Endodermal cell (in vitro differentiated cells): ENCODE results near the gene MRPS10. TPM values are rescaled to one million over a fixed set of nuclear protein-coding genes. Genes with fewer than 3 reads are reported as not detected.

ENCODE experiments used
- DNase-seq: peaks from one replicate; pipeline ENCODE4 v3.0.0-alpha.2; 2017
- H3K27ac ChIP-seq: 2 replicates; pipeline ENCODE4 v1.5.1; 2013; ENCODE audit warnings: mild to moderate bottlenecking, low read depth, low read length, moderate library complexity
- H3K27me3 ChIP-seq: 2 replicates; pipeline ENCODE4 v1.6.1; 2013; ENCODE audit warnings: mild to moderate bottlenecking, low read length, moderate library complexity; ENCODE audit not compliant: insufficient read depth, control insufficient read depth, poor library complexity, severe bottlenecking
- H3K36me3 ChIP-seq: 2 replicates; pipeline ENCODE4 v1.7.0; 2013; ENCODE audit warnings: mild to moderate bottlenecking, low read length, moderate library complexity; ENCODE audit not compliant: control insufficient read depth, insufficient read depth
- H3K4me1 ChIP-seq: one replicate; pipeline ENCODE4 v1.7.0; 2013; ENCODE audit warnings: low read length; ENCODE audit not compliant: control insufficient read depth, insufficient read depth
- H3K4me3 ChIP-seq: 2 replicates; pipeline ENCODE4 v1.5.1; 2013; ENCODE audit warnings: mild to moderate bottlenecking, low read length, moderate library complexity
- H3K9ac ChIP-seq: 2 replicates; pipeline ENCODE4 v1.6.1; 2013; ENCODE audit warnings: mild to moderate bottlenecking, low read length, moderate library complexity; ENCODE audit not compliant: poor library complexity, severe bottlenecking; ENCODE audit errors: extremely low read depth
- H3K9me3 ChIP-seq: 2 replicates; pipeline ENCODE4 v1.6.1; 2013; ENCODE audit warnings: mild to moderate bottlenecking, low read length, moderate library complexity; ENCODE audit not compliant: control insufficient read depth
- H3K27ac Mint-ChIP-seq: 2 replicates; pipeline ENCODE4 v1.8.0; 2020; ENCODE audit warnings: mixed read lengths
- H3K27me3 Mint-ChIP-seq: 2 replicates; pipeline ENCODE4 v1.8.0; 2021; ENCODE audit warnings: mild to moderate bottlenecking, mixed read lengths; ENCODE audit not compliant: insufficient read depth
- H3K36me3 Mint-ChIP-seq: 2 replicates; pipeline ENCODE4 v1.8.0; 2020; ENCODE audit warnings: low read depth, mixed read lengths
- H3K4me1 Mint-ChIP-seq: 2 replicates; pipeline ENCODE4 v1.8.0; 2020; ENCODE audit warnings: mixed read lengths
- H3K4me3 Mint-ChIP-seq: 2 replicates; pipeline ENCODE4 v1.8.0; 2020; ENCODE audit warnings: mild to moderate bottlenecking, moderate library complexity, mixed read lengths
- H3K9me3 Mint-ChIP-seq: 2 replicates; pipeline ENCODE4 v1.8.0; 2020; ENCODE audit warnings: mild to moderate bottlenecking, mixed read lengths
- WGBS, 2 experiments: methylation state at CpG; one replicate each; pipeline versions ENCODE4 v1.1.5 to v1.1.7; 2013; ENCODE audit warnings: missing lambda C conversion rate in 2 of 2, mixed read lengths in 1 of 2; ENCODE audit not compliant: insufficient coverage in 1 of 2, insufficient read length in 1 of 2; 5-methylcytosine and 5-hydroxymethylcytosine counted together
- long read RNA-seq, 4 experiments: library from polyadenylated mRNA in 2 of 4; library from RNA in 1 of 4; library from capped mRNA in 1 of 4; stranded (forward) in 3 of 4; unstranded in 1 of 4; transcript quantifications; one replicate each; pipeline ENCODE4 v2.0.0, GENCODE V29; 2020 to 2021; ENCODE audit warnings: inconsistent platforms in 1 of 4
- polyA plus RNA-seq, 2 experiments: library from polyadenylated mRNA; stranded (reverse); fragments of 50-300 nt; gene quantifications; one replicate each; pipeline ENCODE4 v1.2.3, GENCODE V29; 2013
- total RNA-seq, 2 donors: library from RNA; stranded (reverse); fragmentation: NEBNext Ultra II Directional in 1 of 2; extraction: Animal tissue kit (Norgen Biotek cat#: 25700) in 1 of 2; gene quantifications; 2 replicates in 1 of 2; 3 replicates in 1 of 2; pipeline ENCODE4 v1.2.1, GENCODE V29; 2021
- TF ChIP-seq, protein P1 (sequence below): fragments of 200-600 bp; sonication (generic); conservative IDR thresholded peaks from 2 replicates; pipeline ENCODE4 v1.5.0; 2021; ENCODE audit warnings: antibody characterized with exemption, mild to moderate bottlenecking

Gene MRPS10
- 10 to 100 TPM; 33.4 to 39.6 TPM for total RNA-seq
- 24.1 TPM for polyA plus RNA-seq (2013, experiment 1 of 2)
- 24.6 TPM for polyA plus RNA-seq (2013, experiment 2 of 2)
- long read RNA-seq, experiment 1, transcript MRPS10-201 (7 exons, 2,110 nt): major isoform, 19 of 35 reads
- long read RNA-seq, experiment 1, partial matches to known transcripts: 1 of 35 reads
- long read RNA-seq, experiment 1, other reads (novel, unspliced or antisense): 15 of 35 reads
- long read RNA-seq, experiment 2, transcript MRPS10-201 (7 exons, 2,110 nt): major isoform, 122 of 164 reads
- long read RNA-seq, experiment 2, partial matches to known transcripts: 2 of 164 reads
- long read RNA-seq, experiment 2, other reads (novel, unspliced or antisense): 40 of 164 reads
- long read RNA-seq, experiment 3, transcript MRPS10-201 (7 exons, 2,110 nt): major isoform, 124 of 177 reads
- long read RNA-seq, experiment 3, partial matches to known transcripts: 3 of 177 reads
- long read RNA-seq, experiment 3, other reads (novel, unspliced or antisense): 50 of 177 reads
- long read RNA-seq, experiment 4, transcript MRPS10-201 (7 exons, 2,110 nt): major isoform, 88 of 129 reads
- long read RNA-seq, experiment 4, partial matches to known transcripts: 1 of 129 reads
- long read RNA-seq, experiment 4, other reads (novel, unspliced or antisense): 40 of 129 reads

DNA sequence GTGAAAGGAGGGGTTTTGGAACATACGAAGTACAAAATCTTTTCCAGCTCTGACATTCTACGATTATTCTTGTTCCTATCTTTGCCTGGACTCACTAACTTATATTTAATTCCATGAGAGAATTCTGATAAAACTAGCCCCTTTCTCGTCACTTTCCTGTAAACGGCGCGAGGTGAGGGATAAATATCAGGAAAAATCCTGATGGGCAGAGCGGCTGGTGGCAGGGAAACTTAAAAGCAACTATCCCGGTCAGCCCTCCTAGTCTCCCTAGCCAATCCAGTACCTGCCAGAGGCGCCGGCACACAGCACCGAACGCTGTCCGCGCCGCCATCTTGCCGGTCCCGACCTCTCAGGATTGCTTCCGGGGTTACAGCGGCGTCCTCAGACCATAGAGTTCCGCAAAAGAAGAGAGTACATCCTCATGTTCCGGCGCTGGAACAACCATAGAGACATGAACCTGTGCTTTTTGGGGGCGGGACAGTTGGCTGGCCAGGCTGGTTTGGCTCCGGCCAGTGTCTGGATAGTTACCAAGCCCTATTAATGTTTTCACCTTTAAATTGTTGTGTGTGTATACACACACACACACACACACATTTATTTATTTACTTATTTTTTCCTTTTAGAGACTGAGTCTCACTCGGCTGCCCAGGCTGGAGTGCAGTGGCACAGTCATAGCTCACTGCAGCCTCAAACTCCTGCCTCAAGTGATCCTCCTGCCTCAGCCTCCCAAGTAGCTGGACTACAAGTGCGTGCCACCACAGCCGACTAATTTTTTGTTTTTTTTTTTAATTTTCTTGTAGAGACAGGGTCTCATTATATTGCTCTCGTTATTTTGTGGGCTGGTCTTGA is at the start of gene MRPS10:
TSS of gene MRPS10 (minus strand) at position 343 of the 849 bp plus-strand sequence. CDS start at position 331, 12 bp downstream.
- Histone ChIP-seq H3K4me1 (no peaks in the 10 kb centered on the region), H3K9ac (peak within 1 kb of the TSS; percentile 89), H3K27me3 (no peaks in the 10 kb centered on the region), H3K9me3 (no peaks in the 10 kb centered on the region), H3K27ac (peak within 1 kb of the TSS; percentile 40), H3K36me3 (peaks cover 15% of the 10 kb centered on the region), H3K4me3 (peak within 1 kb of the TSS; percentile 99)
- Mint-ChIP-seq H3K4me3 (peak within 1 kb of the TSS; percentile 93), H3K9me3 (no peaks in the 10 kb centered on the region), H3K27ac (peak within 1 kb of the TSS; percentile 96), H3K27me3 (no peaks in the 10 kb centered on the region), H3K36me3 (peaks cover 8% of the 10 kb centered on the region), H3K4me1 (peaks cover 6% of the 10 kb centered on the region)
- TF ChIP-seq, protein P1, sequence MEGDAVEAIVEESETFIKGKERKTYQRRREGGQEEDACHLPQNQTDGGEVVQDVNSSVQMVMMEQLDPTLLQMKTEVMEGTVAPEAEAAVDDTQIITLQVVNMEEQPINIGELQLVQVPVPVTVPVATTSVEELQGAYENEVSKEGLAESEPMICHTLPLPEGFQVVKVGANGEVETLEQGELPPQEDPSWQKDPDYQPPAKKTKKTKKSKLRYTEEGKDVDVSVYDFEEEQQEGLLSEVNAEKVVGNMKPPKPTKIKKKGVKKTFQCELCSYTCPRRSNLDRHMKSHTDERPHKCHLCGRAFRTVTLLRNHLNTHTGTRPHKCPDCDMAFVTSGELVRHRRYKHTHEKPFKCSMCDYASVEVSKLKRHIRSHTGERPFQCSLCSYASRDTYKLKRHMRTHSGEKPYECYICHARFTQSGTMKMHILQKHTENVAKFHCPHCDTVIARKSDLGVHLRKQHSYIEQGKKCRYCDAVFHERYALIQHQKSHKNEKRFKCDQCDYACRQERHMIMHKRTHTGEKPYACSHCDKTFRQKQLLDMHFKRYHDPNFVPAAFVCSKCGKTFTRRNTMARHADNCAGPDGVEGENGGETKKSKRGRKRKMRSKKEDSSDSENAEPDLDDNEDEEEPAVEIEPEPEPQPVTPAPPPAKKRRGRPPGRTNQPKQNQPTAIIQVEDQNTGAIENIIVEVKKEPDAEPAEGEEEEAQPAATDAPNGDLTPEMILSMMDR: no peak
- whole genome bisulfite sequencing, 2 experiments: 16 to 17% methylated on average over 12 to 29 of the region's 29 CpGs
- peak; percentile 97 for DNase-seq

GRCh38 chr6:42266538-42266937 is 48.9 kb upstream of the MRPS10 start:
- DNase-seq: no peak
- Histone ChIP-seq H3K9me3 (no peaks in the 10 kb centered on the region), H3K27ac (no peak overlapping the region), H3K36me3 (no peaks in the 10 kb centered on the region), H3K4me3 (no peak overlapping the region), H3K27me3 (no peaks in the 10 kb centered on the region), H3K9ac (no peak overlapping the region), H3K4me1 (no peaks in the 10 kb centered on the region)
- TF ChIP-seq, protein P1: no peak
- Mint-ChIP-seq H3K36me3 (no peaks in the 10 kb centered on the region), H3K4me3 (no peak overlapping the region), H3K27ac (no peak overlapping the region), H3K4me1 (peaks cover 7% of the 10 kb centered on the region), H3K9me3 (no peaks in the 10 kb centered on the region), H3K27me3 (no peaks in the 10 kb centered on the region)
- WGBS, 2 experiments: 93 to 100% methylated on average over 1 of the region's 1 CpG

DNA sequence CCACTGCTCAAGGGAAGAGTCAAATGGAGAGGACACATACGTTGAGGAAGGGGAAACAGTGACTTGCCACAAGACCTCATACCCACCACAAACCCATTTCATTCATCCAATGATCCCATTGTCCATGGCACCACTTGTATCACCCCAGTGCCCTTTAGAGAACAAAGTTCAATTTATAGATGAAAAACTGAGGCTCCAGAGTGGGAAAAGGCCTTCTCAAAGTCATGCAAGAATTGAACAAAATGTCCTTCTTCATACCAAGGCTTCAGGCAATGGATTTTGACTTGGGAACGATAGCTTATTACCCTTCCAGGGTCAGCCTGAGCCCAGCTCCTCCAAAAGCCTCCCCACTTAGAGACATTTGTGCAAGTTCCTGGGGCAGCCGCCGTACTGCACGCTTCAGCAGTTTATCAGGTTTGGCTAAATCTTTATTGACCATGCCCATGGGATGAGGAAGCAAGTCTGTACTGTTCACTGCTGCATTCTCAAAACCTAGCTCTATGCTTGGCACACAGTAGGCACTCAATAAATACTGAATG is 47.3 kb upstream of the MRPS10 start:
- no peaks in the 10 kb centered on the region for H3K9me3 ChIP-seq
- TF ChIP-seq, protein P1: no peak
- H3K36me3 Mint-ChIP-seq: no peaks in the 10 kb centered on the region
- H3K4me3 ChIP-seq: no peak overlapping the region
- 95 to 98% methylated on average over 3 to 5 of the region's 5 CpGs for WGBS, 2 experiments
- H3K36me3 ChIP-seq: no peaks in the 10 kb centered on the region
- no peak overlapping the region for H3K4me3 Mint-ChIP-seq
- H3K4me1 Mint-ChIP-seq: peaks cover 10% of the 10 kb centered on the region
- H3K4me1 ChIP-seq: no peaks in the 10 kb centered on the region
- H3K27me3 ChIP-seq: no peaks in the 10 kb centered on the region
- no peak overlapping the region for H3K9ac ChIP-seq
- no peak overlapping the region for H3K27ac Mint-ChIP-seq
- no peaks in the 10 kb centered on the region for H3K9me3 Mint-ChIP-seq
- no peaks in the 10 kb centered on the region for H3K27me3 Mint-ChIP-seq
- DNase-seq: no peak
- no peak overlapping the region for H3K27ac ChIP-seq
